Activated T-cell treated with anti-CD3 and anti-CD28 coated beads for 24 hours (primary cell): ENCODE data around the gene TUBE1.

Experiments used
- DNase-seq: peaks from one replicate; pipeline ENCODE4 v3.0.0-alpha.2; 2020; ENCODE audit warnings: low read depth

The TUBE1 gene

GRCh38 chr6:112033791-112034615 lies 53.3 kb downstream of the TUBE1 start:
- DNase-seq, result no peak

GRCh38 chr6:112032728-112033127 lies 54.6 kb downstream of the TUBE1 start:
- no peak for DNase-seq

DNA sequence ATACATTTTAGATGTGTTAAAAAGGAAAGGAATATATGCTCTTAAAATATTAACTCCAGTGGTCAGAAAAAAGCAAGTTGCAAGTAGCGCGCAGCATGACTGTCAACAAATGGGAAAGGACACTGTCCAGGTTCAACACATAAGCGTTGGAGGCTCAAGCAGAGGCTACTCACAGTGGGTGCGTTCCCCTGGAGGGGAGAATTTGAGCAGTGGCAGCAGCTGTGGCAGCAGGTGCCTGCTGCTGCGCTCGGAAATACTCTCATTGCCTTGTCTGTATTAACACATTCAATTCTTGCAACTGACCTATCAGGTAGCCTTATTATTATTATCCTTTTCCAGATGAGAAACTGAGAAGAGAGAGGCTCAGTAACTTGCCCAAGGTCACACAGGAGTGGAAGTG lies 55.3 kb downstream of the TUBE1 start:
- DNase-seq, result no peak

- no peak for DNase-seq
Measured at GRCh38 chr6:112030961-112031660, 56.2 kb downstream of the TUBE1 start.

- no peak for DNase-seq
Measured at GRCh38 chr6:112030206-112030960, 56.9 kb downstream of the TUBE1 start.

DNA sequence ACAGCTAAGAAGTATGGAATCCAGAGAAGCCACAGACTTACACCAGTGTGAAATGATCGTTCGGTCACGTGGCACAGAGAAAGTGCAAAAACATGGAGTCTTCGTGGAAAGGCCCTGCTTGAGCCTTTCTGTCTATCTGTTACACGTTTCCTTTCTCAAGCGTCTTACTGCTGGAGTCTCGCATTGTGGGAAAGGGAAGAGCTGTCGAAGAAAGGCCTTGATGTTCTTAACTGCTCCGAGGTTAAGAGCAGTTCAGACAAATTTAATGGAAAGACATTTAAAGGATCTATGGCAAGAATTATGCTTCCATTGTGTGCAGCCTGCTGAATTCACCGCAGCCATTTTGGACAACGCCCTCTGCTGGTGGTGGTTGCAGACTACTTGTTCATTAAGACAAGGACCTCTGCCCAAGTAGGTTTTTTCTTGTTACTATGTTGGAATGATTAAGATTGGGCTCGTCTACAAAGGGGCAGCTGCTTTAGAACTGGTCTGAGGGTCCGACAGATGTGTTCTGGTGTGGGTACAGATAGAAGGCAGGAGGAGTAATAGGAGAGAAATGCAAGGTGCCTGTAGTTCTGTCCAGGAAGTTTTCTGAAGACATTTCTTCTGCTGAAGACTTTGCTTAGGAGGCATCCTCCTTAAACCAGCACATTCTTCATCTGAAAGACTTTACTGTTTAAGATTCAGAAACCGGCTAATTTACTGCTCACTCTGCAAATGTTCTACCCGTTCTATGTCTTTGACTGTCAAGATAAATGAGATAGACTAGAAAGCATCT lies 58.0 kb downstream of the TUBE1 start:
- DNase-seq, result peak; percentile 58

- peak; percentile 40 for DNase-seq
Measured at GRCh38 chr6:112027942-112028674, 59.2 kb downstream of the TUBE1 start.

DNA sequence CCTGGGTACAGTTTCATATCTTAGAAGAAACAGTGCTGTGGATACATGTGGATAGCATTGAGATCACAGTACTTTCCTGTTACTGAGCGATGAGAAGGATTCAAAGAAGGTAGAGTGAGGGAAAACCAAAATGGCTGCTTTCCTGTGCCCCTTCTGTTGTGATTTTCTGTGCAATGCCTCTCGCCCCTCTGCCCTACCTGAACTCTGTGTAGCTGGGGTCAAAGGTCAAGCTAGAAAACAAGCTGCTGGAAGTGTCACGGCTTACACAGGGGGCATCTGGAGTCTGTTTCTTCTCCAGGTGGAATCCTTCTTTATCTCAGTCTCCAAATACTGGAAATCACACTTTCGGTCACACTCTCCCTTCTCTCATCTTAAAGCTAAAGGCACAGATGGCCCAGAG lies 60.3 kb downstream of the TUBE1 start:
- no peak for DNase-seq

DNA sequence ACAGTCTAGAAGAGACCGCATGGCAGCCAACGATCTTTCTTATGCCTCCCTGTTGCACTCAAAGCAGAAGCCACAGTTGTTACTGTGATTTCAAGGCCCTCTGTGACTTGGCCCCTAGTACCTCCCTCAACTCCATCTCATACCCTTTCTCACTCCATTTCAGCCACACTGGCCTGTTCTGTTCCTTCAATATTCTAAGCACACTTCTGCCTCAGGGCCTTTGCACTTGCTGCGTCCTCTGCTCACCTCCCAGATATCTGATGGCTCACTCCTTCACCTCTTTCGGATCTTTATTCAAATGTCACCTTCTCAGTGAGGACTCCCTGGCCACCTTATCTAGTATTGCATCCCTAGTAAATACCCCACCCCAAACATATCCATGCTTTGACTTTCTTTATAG lies 62.8 kb downstream of the TUBE1 start:
- DNase-seq, result no peak

DNA sequence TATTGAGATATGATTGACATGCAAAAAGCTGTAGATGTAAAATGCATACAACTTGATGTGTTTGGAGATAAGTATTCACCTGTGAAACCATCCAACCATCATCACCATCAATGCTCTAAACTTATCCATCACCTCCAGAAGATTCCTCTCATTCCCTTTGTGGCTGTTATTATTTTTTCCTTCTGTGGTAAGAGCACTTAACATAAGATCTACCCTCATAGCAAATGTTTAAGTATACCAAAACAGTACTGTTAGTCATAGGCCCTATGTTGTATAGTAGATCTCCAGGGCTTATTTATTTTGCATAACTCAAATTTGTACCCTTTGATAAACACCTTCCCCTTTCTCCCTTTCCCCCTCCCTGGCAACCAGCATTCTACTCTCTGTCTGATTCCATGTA lies 64.5 kb downstream of the TUBE1 start:
- DNase-seq, result no peak

DNA sequence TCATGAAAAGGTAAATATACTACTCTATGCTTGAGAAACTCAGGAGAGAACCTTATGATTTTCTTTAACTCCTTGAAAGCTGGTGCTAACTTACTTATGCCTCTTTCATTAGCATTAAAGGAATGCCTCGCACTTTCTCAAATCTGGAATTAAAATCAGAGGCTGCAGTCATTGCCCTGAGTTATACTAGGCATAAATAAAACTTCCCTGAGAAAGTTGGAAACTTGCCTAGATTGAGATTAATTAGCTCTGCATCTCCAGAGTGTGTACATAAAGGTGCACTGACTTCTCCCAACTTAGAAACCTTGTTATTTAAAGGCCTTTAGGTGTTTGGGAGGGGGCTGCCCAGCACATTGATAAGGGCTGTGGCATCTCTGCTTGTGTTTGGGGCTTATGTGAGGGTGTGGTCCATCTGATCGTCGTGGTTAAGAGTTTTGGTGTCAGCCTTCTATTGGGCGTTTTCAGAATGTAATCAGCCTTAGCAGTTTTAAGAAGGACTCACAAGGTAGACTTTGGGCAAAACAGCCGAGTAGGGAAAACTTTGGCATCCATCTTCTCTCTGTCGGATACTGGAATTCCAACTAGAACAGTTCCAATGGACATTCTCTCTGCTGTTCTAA lies 65.5 kb downstream of the TUBE1 start:
- DNase-seq, result no peak
